NCI-H345 (cell line): Measurements from ENCODE around the gene ATXN7L3.
"Not testable (repeated sequence)": the region's sequence is repeated elsewhere in the genome, so short reads cannot be mapped to it uniquely, and the experiment has no call there.

ENCODE experiments used
- DNase-seq: peaks from one replicate; lab custom pipeline; 2025; lab: John Stamatoyannopoulos, UW

ATXN7L3 gene, protein sequence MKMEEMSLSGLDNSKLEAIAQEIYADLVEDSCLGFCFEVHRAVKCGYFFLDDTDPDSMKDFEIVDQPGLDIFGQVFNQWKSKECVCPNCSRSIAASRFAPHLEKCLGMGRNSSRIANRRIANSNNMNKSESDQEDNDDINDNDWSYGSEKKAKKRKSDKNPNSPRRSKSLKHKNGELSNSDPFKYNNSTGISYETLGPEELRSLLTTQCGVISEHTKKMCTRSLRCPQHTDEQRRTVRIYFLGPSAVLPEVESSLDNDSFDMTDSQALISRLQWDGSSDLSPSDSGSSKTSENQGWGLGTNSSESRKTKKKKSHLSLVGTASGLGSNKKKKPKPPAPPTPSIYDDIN

DNA sequence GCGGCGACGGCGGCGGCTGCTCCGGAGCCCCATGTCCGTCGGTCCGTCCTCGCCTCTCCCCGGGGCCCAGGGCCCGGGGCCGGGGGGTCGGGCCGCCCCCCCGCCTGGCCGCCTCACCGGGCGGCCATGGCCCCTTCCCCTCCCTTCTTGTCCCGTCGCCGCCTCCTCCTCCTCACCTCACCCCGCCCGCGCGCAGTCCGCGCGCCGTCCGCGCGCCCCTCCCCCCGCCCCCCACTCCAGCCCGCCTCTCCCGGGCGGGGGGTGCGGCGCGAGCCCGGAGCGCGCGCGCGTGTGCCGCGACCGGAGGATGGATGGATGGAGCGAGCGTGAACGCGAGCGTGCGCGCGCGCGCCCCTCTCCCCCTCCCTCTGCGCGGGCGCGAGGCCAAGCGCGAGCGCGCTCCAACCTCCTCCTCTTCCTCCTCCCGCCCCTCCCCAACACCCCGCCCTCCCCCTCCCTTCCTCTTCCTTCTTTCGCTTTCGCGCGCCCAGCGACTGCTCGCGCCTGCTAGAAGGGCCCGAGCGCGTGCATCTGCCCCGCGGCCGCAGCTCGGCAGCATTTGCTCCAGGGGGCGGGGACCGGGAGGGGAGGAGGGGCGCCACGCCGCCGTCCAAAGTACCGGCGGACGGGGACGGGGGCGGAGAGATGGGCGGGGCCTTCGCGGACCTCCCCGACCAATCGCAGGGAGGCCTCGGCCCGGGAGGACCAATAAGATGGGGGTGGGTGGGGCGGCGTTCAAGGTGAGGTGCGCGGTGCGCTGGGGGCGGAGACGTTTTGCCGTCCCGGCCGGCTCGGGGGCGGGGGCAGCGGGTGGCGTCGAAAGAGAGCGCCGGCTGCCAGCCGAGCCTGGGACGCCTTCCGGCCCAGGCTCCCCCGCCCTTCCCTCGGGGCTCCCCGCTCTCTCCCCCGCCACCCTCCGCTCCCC lies at the start of gene ATXN7L3:
ATXN7L3 (minus strand) TSS at position 332 of the 925 bp plus-strand sequence. CDS start 1,814 bp downstream, outside the sequence.
- DNase-seq = peak; percentile 98

DNA sequence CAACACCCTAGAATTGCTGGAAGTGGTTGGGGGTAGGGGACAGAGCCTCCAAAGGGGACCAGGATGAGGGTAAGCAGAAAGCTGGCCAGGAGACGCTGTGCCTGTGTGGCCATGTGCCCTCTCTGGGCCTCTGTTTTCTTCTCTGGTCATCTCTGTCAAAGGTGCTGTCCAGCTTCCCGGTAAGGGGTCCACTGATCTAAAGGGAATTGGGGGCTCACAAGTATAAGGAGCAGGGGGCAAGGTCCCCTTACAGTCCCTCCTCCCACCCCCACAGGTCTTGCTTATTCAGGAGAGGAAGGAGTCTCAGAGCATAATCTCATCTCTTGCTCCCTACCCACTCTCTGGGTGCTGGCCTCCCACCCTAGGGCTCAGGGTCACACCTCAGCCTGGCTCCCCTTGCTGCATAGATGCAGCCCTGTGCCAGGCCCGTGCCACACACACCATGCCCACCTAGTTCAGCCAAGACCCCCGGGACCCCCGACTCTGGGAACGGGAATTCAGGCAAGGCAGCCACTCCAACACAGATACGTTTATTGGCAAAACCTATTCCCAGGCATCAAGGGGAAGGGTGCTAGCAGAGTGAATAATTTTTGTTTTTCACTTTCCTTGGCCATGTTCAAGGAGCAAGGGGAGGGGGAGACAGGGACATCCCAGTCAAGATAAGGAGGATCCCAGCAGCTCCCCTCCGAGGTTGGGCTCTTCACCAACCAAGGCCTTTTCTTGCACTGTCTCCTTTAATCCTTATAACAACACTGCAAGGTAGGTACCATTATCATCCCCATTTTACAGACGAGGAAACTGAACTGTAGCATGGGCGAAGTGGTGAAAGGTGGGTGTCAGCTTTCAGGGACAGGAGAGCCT lies 48.4 kb upstream of the ATXN7L3 start:
- no peak for DNase-seq

DNA sequence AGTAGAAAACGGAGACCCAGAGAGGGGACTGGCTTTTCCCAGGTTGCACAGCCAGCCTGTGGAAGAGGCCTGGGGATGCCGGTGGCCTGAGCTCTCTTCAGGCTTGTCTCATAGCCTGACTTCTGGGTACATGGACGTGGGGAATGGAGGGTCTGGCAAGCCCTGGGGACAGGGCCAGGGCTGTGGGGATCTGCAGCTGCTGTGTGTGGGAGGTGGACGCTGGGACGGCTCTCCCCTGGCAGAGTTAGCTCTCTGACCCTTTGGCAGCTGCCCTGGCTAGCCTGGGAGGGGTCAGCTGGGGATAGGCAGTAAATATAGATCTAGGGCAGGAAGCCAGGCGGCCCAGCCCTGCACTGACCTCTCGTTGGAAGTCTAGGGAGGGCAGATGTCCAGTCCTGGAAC lies 47.8 kb upstream of the ATXN7L3 start:
- DNase-seq = no peak

DNA sequence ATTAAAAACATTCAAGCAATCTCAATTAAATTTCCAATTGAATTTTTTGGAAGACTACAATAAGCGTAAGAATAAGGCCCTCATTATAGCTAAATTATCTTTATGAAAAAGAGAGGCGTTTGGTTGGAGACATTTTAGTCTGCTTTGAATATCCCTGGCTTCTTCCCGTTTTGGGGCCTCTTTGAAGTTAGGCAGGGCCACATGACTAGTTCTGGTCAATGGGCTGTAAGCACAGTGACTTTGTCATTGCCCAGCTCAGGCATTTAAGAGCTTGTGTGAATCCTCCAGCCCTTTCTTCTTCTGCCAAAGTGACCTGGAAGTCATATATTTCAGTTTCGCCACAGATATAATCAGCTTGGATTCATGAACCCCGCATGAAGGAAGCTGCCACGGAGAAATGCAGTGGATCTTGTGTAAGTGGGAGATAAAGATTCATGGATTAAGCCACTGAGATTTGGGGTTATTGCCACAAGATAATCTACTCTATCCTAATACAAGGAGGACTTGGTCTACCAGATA lies 41.5 kb upstream of the ATXN7L3 start:
- DNase-seq = no peak

DNA sequence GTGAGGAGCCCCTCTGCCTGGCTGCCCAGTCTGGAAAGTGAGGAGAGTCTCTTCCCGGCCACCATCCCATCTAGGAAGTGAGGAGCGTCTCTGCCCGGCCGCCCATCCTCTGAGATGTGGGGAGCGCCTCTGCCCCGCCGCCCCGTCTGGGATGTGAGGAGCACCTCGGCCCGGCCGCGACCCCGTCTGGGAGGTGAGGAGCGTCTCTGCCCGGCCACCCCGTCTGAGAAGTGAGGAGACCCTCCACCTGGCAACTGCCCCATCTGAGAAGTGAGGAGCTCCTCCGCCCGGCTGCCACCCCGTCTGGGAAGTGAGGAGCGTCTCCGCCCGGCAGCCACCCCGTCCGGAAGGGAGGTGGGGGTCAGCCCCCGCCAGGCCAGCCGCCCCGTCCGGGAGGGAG lies 38.2 kb upstream of the ATXN7L3 start:
- not testable (repeated sequence) for DNase-seq

DNA sequence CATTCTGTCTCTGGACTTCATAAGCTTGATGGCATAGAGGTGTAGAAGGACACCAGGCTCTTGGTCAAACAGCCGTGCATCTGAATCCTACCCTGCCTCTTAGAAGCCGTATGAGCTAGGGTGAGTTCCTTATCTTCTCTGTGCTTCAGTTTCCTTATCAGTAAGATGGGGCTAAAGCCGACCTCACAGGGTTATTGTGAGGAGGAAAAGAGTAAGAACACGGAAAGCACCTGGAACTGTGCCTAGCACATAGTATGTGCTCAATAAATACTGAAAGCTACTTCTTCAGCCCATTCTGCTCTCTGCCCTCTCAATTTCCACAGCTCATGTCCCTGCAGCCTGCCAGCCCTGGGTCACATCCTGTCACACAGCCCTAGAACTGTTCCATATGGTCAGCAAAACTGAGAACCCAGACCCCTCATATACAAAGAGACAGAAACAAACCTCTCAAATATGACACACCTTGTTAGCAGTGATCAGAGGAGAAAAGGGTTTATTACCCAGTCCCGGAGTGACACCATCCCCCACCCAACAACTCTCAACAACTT lies 36.8 kb upstream of the ATXN7L3 start:
- no peak for DNase-seq

DNA sequence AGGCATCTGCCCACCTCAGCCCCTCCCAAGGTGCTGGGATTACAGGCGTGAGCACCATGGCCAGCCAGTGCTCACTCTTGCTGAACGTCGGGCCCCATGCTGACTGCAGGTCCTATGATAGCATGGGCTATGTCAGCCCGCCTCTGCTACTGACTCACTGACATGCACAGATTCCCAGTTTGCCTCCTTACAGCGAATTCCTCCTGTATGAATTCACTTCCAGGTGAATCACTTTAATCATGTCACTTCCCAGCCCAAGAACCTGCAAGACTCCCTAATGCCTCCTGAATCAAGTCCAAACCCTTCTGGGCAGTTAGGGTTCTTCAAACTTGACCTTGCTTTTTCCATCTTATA lies 35.9 kb upstream of the ATXN7L3 start:
- no peak for DNase-seq

DNA sequence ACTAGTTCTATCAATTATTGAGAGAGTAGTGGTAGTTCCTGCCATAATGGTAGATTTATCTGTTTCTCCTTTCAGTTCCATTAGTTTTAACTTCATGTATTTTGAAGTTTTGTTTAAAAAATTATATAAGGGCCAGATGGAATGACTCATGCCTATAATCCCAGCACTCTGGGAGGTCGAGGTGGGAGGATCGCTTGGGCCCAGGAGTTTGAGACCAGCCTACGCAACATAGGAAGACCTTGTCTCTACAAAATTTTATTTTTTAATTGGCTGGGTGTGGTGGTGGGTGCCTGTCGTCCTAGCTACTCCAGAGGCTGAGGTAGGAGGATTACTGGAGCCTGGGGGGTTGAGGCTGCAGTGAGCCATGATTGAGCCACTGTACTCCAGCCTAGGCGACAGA lies 33.9 kb upstream of the ATXN7L3 start:
- no peak for DNase-seq

DNA sequence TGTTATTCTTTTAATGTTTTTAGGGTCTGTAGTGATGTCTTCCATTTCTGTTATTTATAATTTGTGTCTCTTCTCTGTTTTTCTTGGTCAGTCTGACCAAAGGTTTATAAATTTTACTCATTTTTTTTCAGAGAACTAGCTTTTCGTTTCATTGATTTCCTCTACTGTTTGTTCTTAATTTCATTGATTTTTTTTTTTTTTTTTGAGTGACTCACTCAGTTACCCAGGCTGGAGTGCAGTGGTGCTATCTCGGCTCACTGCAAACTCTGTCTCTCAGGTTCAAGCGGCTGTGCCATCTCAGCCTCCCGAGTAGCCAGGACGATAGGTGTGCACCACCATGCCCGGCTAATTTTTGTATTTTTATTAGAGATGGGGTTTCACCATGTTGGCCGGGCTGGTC lies 32.4 kb upstream of the ATXN7L3 start:
- no peak for DNase-seq

DNA sequence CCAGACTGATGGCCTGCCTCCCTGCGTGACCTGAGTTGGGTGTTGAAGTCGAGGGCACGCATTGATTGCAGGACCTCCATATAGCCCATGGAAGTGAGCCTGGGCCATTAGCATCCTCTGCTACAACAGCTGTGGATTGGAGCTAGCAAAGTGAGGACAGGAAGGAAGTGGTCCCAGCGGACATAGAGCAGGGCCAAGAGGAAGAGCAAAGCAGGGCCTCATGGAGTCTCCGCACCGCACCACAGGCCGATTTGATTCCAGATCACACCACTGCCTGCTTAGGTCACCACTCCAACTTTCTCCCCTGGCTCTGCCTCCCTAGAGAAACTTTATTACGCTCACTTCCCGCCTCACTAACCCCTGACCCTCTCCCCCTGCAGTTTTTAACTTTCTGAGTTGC lies 30.5 kb upstream of the ATXN7L3 start:
- no peak for DNase-seq

DNA sequence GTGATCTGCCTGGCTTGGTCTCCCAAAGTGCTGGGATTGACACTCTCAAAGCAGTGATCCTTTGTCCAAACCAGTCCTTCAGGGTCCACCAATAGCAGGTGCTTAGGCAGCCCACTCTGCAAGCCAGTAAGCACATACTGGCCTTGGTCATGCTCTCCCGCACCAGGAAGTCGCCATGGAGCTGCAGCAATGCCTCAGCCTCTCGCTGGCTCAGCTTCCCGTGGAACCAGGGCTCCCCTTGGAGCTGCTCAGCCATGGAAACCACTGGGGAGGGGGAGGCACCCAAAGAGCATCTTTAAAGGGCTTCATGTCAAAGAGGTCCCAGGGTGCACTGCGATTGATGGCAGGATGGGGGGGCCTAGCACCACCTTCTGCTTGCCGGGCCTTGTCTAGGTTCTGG lies 29.4 kb upstream of the ATXN7L3 start:
- DNase-seq = no peak

DNA sequence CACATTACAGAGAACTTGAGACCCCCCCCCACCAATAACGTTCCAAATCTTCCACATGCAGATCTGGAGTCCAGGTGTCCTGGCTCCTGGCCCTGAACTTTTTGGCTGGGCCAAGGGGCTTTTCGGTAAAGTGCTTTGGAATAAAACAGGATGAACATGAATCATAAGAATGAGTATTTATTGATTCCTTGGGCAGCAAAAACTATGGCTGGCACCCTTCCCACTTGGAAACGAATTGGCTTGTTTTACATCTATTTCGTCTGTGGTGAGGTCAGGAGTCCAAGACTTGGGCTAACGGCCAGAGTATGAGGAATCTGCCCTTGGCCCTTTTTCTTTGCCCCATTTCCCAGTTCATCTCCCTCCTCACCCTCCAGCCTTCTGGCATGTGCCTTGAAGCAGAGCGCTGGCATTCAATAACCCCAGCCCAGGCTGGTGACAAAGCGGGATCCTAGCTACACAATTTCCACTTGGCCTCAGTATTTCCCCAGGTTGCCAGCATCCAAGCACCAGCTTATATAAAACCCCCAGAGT lies 23.9 kb upstream of the ATXN7L3 start:
- no peak for DNase-seq

DNA sequence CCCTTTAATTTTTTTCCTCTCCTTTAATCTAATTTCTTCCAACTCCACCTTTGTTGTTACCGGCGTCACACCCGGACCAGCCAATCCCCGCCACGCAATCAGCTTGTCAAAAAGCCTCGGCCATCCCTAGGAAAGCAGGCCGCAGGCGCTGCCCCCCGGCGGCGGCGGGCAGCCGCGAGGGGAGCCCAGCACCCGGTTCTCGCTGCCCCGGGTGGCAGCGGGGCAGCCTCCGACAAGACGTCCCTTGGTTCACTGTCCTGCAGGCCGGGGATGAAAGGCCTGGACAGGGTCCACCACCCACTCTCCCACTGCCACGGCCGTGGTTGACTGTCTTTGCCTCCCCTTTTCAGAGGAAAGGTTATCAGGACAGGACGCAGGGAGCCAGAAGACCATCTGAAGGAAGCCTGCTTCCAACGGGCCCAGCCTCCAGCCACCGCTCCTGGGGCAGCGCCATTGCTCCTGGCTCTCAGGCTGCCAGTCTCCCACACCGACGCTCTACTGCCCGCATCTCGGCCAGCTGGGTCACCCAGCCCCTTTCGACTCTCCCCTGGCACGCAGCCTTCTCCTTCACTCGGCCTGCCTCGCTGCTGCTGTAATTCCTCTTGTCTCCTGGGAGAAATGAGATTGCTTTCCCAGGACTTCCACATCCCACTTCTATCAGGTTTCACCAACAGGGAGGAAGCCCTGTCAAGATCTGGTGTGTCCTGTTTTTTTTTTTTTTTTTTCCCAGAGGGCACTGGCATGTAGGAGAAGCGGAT lies 22.6 kb upstream of the ATXN7L3 start:
- DNase-seq = peak; percentile 85

DNA sequence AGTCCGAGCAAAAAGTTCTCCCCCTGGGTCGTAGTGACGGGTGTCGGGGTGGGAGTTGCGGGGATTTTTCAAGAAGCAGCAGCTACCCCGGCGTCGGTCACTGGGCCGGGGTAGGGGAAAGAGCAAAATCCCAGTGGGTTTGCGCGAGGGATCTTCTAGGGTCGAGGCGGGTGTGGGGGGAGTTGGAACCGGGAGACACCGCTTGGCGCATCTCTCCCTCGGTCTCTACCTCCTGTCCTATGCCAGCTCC lies 22.1 kb upstream of the ATXN7L3 start:
- DNase-seq = no peak

DNA sequence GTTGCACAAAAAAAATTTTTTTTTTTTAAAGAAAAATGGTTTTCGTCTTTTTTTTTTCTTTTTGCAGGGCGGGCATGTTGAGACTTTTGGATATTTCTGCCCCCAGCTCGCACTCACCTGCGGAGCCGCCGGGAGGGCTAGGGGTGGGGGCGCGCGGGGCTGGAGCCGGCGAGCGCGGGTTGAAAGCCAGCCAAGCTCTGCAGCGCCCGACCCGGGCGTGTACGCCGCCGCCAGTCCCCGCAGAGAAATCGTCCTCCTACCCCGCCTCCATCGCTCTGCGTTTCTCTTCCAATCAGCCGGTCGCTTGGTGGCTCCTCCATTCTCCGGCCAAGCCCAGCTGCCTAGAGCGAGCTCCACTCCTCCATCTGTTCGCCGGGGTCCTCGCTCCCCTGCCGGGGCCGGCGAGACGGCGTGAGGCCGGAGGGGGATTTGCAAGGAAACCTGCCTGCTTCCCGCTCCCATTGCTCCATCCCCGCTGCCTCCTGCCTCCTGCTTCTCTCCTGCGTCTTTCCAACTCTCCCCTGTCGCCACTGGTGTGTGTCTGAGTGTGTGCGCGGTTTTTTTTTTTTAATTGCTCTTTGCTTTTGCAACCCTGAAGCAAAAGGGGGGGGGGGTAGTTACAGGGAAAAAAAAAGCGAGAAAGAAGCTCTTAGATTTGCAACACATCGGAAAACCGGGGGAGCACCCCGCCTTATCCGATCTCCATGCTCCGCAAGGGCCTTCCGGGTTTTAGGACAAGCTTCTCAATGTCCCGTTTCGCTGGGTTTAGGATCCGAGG lies 21.6 kb upstream of the ATXN7L3 start:
- DNase-seq = peak; percentile 79

DNA sequence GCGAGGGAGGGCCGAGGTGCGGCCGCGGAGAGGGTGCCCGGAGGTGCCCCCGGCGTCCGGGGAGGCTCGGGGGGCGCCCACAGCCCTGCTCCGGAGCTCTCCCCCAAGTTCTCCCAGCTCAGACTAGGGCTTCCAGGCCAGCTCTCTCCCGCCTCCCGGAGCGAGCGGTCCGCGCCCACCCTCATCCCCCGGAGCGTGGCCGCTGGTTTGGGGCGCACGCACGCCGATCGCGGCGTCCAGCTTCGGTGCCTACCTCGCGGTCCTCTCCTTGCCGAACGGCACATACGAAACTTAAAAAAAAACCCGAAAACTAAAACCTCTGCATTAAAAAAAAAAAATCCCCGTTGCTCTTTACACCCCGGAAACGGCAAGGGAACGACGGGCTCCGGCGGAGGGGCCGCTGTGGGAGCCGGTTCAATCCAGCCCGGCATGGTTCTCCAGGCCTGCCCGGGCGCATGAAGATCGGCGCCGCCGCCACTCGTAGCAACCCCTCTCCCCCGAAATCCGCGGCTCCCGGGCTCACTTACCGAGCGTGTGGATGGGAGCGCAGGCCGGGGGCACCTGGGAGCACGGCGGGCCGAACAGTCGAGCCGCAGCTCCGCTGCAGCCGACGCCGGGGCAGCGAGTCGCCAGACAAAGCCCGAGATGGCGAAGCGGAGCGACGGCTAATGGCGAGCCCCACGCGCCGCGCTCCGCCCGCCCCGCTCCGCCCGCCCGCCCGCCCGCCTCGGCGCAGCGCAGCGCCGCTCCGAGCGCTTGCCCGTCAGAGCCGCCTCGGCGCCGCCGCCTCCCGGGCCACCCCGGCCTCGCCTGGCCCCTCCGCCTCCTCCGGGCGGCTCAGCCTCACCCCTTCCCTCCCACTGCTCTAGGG lies 20.8 kb upstream of the ATXN7L3 start:
- DNase-seq = peak; percentile 50

DNA sequence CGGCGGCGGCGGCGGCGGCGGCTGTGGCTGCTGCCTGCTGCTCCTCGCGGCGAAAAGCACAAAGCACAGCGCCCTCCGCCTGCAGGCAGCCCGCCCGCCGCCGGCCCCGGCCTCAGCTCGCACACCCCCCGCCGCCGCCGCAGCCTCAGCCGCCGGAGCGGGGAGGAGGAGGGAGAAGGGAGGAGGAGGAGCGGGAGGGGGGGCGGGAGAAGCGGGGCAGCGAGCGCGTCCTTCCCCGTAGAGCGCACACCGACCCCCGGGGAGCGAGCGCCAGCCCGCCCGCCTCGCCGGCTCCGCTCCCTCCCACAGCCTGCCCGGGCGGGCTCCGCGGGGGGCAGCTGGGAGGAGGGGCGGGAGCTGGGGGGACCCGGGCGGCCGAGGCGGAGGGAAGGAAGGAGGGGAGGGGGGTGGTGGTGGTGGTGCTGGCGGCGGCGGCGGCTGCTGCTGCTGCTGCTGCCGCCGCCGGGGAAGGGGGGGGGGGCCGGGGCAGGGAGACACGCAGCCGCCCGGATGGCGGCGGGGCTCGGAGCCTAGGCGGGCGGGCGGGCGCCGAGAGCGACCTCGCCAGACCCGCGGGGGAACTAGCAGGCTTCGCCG lies 20.0 kb upstream of the ATXN7L3 start, which contains the start of gene UBTF:
UBTF (minus strand) TSS at position 60 of the 597 bp plus-strand sequence. CDS start 1,446 bp downstream, outside the sequence.
- peak; percentile 91 for DNase-seq

DNA sequence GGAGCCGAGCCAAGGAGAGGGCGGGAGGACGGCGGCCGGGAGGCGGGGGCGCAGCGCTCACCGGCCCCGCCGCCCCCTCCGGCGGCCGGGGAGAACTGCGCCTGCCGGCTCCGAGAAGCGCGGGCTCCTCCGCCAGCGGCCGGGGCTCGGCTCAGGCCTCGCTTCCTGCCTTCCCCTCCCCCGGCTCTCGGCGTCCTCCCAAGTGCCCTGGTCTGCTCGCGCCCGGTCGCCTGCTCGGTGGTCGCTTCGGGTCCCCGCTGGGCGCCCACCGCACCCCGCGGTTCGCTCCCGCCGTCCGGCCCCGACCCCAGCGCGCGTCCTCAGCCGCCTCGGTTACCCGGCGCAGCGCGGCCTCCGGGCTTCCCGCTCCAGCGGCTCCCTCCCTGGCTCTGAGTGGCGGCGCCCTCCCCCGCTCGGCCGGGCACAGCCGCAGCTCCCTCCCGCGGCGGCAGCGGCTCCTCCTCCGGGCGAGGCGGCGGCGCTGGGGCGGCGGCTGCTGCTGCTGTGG lies 19.5 kb upstream of the ATXN7L3 start:
- peak; percentile 66 for DNase-seq
